ENCODE data around the gene CADM1.

DNA sequence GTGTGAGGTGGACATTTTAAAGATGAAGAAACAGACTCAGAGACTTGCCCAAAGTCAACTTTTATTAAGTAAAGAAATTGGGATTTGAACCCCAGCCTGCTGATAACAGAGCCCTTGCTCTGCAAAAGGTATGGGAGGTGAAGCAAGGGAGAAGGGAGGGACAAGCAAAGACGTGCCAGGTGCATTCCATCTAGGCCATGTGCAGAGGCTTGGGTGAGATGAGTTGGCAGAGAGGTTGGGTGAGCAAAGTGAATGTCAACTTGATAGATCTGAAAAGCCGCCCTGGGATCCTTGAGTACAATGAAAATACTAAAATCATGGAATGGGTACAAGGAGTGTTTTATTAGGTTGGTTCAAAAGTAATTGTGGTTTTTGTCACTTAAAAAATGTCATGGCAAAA, 341.3 kb downstream of the CADM1 start:
- TF ChIP-seq, protein P1, sequence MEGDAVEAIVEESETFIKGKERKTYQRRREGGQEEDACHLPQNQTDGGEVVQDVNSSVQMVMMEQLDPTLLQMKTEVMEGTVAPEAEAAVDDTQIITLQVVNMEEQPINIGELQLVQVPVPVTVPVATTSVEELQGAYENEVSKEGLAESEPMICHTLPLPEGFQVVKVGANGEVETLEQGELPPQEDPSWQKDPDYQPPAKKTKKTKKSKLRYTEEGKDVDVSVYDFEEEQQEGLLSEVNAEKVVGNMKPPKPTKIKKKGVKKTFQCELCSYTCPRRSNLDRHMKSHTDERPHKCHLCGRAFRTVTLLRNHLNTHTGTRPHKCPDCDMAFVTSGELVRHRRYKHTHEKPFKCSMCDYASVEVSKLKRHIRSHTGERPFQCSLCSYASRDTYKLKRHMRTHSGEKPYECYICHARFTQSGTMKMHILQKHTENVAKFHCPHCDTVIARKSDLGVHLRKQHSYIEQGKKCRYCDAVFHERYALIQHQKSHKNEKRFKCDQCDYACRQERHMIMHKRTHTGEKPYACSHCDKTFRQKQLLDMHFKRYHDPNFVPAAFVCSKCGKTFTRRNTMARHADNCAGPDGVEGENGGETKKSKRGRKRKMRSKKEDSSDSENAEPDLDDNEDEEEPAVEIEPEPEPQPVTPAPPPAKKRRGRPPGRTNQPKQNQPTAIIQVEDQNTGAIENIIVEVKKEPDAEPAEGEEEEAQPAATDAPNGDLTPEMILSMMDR (IDR thresholded peaks at IDR 0.05; ENCODE audit: extremely low read depth in 1 of 2, insufficient read depth in 1 of 2, low read depth in 1 of 2, low read length in 2 of 2): no peak
- TF ChIP-seq EZH2 (IDR thresholded peaks at IDR 0.05; ENCODE audit: borderline replicate concordance, low read depth, low read length, severe bottlenecking): no peak
- TF ChIP-seq, protein P2, sequence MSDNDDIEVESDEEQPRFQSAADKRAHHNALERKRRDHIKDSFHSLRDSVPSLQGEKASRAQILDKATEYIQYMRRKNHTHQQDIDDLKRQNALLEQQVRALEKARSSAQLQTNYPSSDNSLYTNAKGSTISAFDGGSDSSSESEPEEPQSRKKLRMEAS (IDR thresholded peaks at IDR 0.05; ENCODE audit: insufficient read depth, insufficient read length): no peak
- TF ChIP-seq POLR2AphosphoS5 (IDR thresholded peaks at IDR 0.05; ENCODE audit: insufficient read depth, low read depth, low read length): no peak
- no peak for TF ChIP-seq MYC (IDR thresholded peaks at IDR 0.05; ENCODE audit: low read depth, low read length)
- TF ChIP-seq POLR2A (IDR thresholded peaks at IDR 0.05; ENCODE audit: low read depth, low read length): no peak
- TF ChIP-seq GATA2 (IDR thresholded peaks at IDR 0.05; ENCODE audit: insufficient read depth, insufficient read length, low read depth, low read length): no peak
- TF ChIP-seq JUN (IDR thresholded peaks at IDR 0.05; ENCODE audit: borderline replicate concordance, insufficient read depth, insufficient read length, low read depth): no peak
- TF ChIP-seq FOS (IDR thresholded peaks at IDR 0.05; ENCODE audit: borderline replicate concordance, insufficient read depth, low read length): no peak
